CD4-positive, alpha-beta memory T cell (primary cell): Measurements from ENCODE around the gene ZDHHC24. TPM values are rescaled to one million over a fixed set of nuclear protein-coding genes. Genes with fewer than 3 reads are reported as not detected.
"Not testable (repeated sequence)": the region's sequence is repeated elsewhere in the genome, so short reads cannot be mapped to it uniquely, and the experiment has no call there.

Experiments
- CTCF ChIA-PET: fragments of 350-600 bp; sonication (Branson Sonifier 250); formaldehyde crosslinking; loops from one replicate; lab custom pipeline; 2021; ENCODE audit warnings: inconsistent platforms; ENCODE audit not compliant: partially characterized antibody; lab: Charles Lee
- POLR2A ChIA-PET: fragments of 350-600 bp; sonication (Branson Sonifier 250); formaldehyde crosslinking; loops from one replicate; lab custom pipeline; 2021; ENCODE audit not compliant: partially characterized antibody; lab: Charles Lee
- DNase-seq, 5 donors: peaks; one replicate each; pipeline versions ENCODE4 v3.0.0 to v3.0.0-alpha.2; 2020 to 2022; ENCODE audit warnings: mixed read lengths in 1 of 5
- H3K27ac ChIP-seq: one replicate; pipeline ENCODE4 v1.7.0; 2013; ENCODE audit warnings: low read depth, low read length
- H3K27me3 ChIP-seq: 2 replicates; pipeline ENCODE4 v1.7.0; 2013; ENCODE audit warnings: mild to moderate bottlenecking, low read length, moderate library complexity; ENCODE audit not compliant: insufficient read depth
- H3K36me3 ChIP-seq: 2 replicates; pipeline ENCODE4 v1.7.0; 2013; ENCODE audit warnings: mild to moderate bottlenecking, low read length, moderate library complexity; ENCODE audit not compliant: insufficient read depth
- H3K4me1 ChIP-seq: 2 replicates; pipeline ENCODE4 v1.7.0; 2013; ENCODE audit warnings: mild to moderate bottlenecking, low read length, moderate library complexity; ENCODE audit not compliant: insufficient read depth
- H3K4me3 ChIP-seq, 2 donors: one replicate each; pipeline ENCODE4 v1.7.0; 2013; ENCODE audit warnings: low read length in 2 of 2, mild to moderate bottlenecking in 1 of 2
- H3K9me3 ChIP-seq, 2 donors: one replicate each; pipeline ENCODE4 v1.7.0; 2013; ENCODE audit warnings: low read length in 2 of 2, control low read depth in 1 of 2; ENCODE audit not compliant: control insufficient read depth in 1 of 2
- H3K27ac Mint-ChIP-seq, 7 donors: one replicate each; pipeline ENCODE4 v1.8.0; 2020 to 2021; ENCODE audit warnings: mixed read lengths in 7 of 7, mild to moderate bottlenecking in 6 of 7, inconsistent platforms in 3 of 7, moderate library complexity in 3 of 7
- H3K27me3 Mint-ChIP-seq, 2 donors: one replicate each; pipeline ENCODE4 v1.8.0; 2020 to 2021; ENCODE audit warnings: mixed read lengths in 2 of 2
- H3K36me3 Mint-ChIP-seq, 2 donors: one replicate each; pipeline ENCODE4 v1.8.0; 2020 to 2021; ENCODE audit warnings: mixed read lengths in 2 of 2, inconsistent platforms in 1 of 2, mild to moderate bottlenecking in 1 of 2
- H3K4me1 Mint-ChIP-seq, 4 donors: one replicate each; pipeline ENCODE4 v1.8.0; 2020 to 2021; ENCODE audit warnings: mixed read lengths in 4 of 4, mild to moderate bottlenecking in 1 of 4
- H3K4me3 Mint-ChIP-seq, 8 donors: one replicate each; pipeline ENCODE4 v1.8.0; 2020 to 2021; ENCODE audit warnings: mixed read lengths in 8 of 8, mild to moderate bottlenecking in 7 of 8, moderate library complexity in 6 of 8, inconsistent platforms in 3 of 8
- H3K9me3 Mint-ChIP-seq, 8 donors: one replicate each; pipeline ENCODE4 v1.8.0; 2020 to 2021; ENCODE audit warnings: mixed read lengths in 8 of 8, mild to moderate bottlenecking in 5 of 8, inconsistent platforms in 3 of 8, moderate library complexity in 1 of 8
- intact Hi-C: fragments of 100-400 bp; cut with micrococcal nuclease; formaldehyde crosslinking; loops from one replicate; pipeline ENCODE4 v1.15.1; 2023
- polyA plus RNA-seq, 2 donors: library from polyadenylated mRNA; unstranded; fragments of 300-500 nt; fragmentation: Illumina TruSeq; gene quantifications; one replicate each; pipeline ENCODE4 v1.2.3, GENCODE V29; 2021
- total RNA-seq, 2 experiments: library from RNA; stranded (reverse); gene quantifications; one replicate each; pipeline ENCODE4 v1.2.3, GENCODE V29; 2021

Gene ZDHHC24
- total and polyA plus RNA-seq, 4 experiments from 2014 or later = 12.2 to 27.2 (median 19.8) TPM

GRCh38 chr11:66542362-66542761 lies 3.5 kb downstream of the ZDHHC24 start:
- intact Hi-C loops = no loop called here
- no peak overlapping the region for H3K4me3 ChIP-seq
- peaks cover 29 to 40% of the 10 kb centered on the region in 2 donors for H3K36me3 Mint-ChIP-seq
- peaks cover 35% of the 10 kb centered on the region for H3K4me1 ChIP-seq
- ChIA-PET CTCF (interaction anchor here (1.0 to 1.8 kb wide), 3 partner anchors 35 to 136 kb away, joined by 4 read pairs; partner anchors contain the start of gene RBM4B), POLR2A (interaction anchor here (1.4 to 1.9 kb wide), 3 partner anchors 74 to 135 kb away, joined by 4 to 6 read pairs (median 5); partner anchors contain the start of genes RBM14, RBM4 and RBM4B)
- peak overlapping the region in 6 of 8 donors; percentile 19 to 55 (median 42) for H3K4me3 Mint-ChIP-seq
- H3K4me1 Mint-ChIP-seq = peaks cover 22 to 52% (median 34%) of the 10 kb centered on the region in 4 donors
- H3K27ac Mint-ChIP-seq = peak overlapping the region; percentile 19 to 94 (median 82)
- no peak overlapping the region for H3K27ac ChIP-seq
- H3K27me3 Mint-ChIP-seq = no peaks in the 10 kb centered on the region
- H3K9me3 Mint-ChIP-seq = no peaks in the 10 kb centered on the region
- no peaks in the 10 kb centered on the region for H3K9me3 ChIP-seq
- no peaks in the 10 kb centered on the region for H3K27me3 ChIP-seq
- DNase-seq = no peak
- H3K36me3 ChIP-seq = no peaks in the 10 kb centered on the region

GRCh38 chr11:66541892-66542291 lies 4.0 kb downstream of the ZDHHC24 start:
- no peak overlapping the region for H3K4me3 ChIP-seq
- no peak for DNase-seq
- Mint-ChIP-seq H3K4me3 (peak overlapping the region in 3 of 8 donors; percentile 46 to 55 (median 50)), H3K27me3 (no peaks in the 10 kb centered on the region), H3K4me1 (peaks cover 22 to 51% (median 34%) of the 10 kb centered on the region in 4 donors), H3K27ac (peak overlapping the region; percentile 42 to 94 (median 80)), H3K9me3 (no peaks in the 10 kb centered on the region), H3K36me3 (peaks cover 29 to 42% of the 10 kb centered on the region in 2 donors)
- intact Hi-C loops = no loop called here
- peaks cover 2% of the 10 kb centered on the region for H3K36me3 ChIP-seq
- ChIA-PET CTCF (interaction anchor here (1.0 to 1.8 kb wide), 3 partner anchors 36 to 137 kb away, joined by 4 read pairs; partner anchors contain the start of gene RBM4B), POLR2A (interaction anchor here (1.2 to 1.5 kb wide), 2 partner anchors 11 to 135 kb away, joined by 4 to 5 read pairs; partner anchors contain the start of gene RBM4B)
- H3K4me1 ChIP-seq = peaks cover 30% of the 10 kb centered on the region
- no peaks in the 10 kb centered on the region for H3K27me3 ChIP-seq
- H3K27ac ChIP-seq = no peak overlapping the region
- no peaks in the 10 kb centered on the region for H3K9me3 ChIP-seq

DNA sequence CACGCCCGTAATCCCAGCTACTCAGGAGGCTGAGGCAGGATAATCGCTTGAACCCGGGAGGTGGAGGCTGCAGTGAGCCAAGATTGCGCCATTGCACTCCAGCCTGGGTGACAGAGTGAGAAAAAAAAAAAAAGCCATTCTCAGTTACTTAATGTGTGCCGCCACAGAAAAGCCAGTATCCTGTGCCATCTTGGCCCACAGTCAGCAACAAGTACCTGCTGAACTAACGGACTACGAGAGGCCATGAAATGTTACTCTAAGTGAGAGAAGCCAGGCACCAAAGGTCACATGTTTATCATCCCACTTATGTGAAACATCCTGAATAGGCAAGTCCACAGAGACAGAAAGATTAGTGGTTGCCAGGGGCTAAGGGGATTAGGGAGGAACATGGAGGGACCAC lies 5.2 kb downstream of the ZDHHC24 start:
- H3K4me3 Mint-ChIP-seq, POLR2A ChIA-PET: not testable (repeated sequence)
- H3K36me3 Mint-ChIP-seq = peaks cover 33 to 48% of the 10 kb centered on the region in 2 donors

DNA sequence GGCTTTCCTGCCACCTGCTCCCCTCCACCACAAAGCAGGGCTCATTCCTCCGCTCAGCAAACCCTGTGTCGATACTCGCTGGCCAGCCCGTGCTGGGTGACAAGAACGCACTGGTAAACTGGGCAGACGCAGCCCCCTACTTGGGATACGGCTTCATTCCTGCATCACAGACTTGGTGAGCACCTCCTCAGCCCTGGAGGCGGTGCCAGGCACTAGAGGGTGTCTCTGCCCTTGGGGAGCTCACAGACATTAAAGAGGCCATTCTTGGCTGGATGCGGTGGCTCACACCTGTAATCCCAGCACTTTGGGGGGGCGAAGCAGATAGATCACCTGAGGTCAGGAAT lies 6.0 kb downstream of the ZDHHC24 start:
- Mint-ChIP-seq H3K4me1 (peaks cover 18 to 35% (median 26%) of the 10 kb centered on the region in 4 donors), H3K36me3 (peaks cover 34 to 49% of the 10 kb centered on the region in 2 donors), H3K4me3 (no peak overlapping the region), H3K27me3 (no peaks in the 10 kb centered on the region), H3K9me3 (no peaks in the 10 kb centered on the region), H3K27ac (no peak overlapping the region)
- POLR2A ChIA-PET = interaction anchor here (0.8 kb wide), 1 partner anchor 29 kb away, joined by 3 read pairs; the partner anchor contains the start of gene CTSF
- no peak overlapping the region for H3K27ac ChIP-seq
- no peaks in the 10 kb centered on the region for H3K9me3 ChIP-seq
- H3K36me3 ChIP-seq = peaks cover 3% of the 10 kb centered on the region
- intact Hi-C loops = no loop called here
- peaks cover 18% of the 10 kb centered on the region for H3K4me1 ChIP-seq
- H3K4me3 ChIP-seq = no peak overlapping the region
- CTCF ChIA-PET = no interaction called here
- no peak for DNase-seq
- H3K27me3 ChIP-seq = no peaks in the 10 kb centered on the region

More for the DNA sequence above, 5.2 kb downstream of the ZDHHC24 start:
- H3K4me3 ChIP-seq, CTCF ChIA-PET, H3K27me3 ChIP-seq, H3K27ac ChIP-seq, intact Hi-C loops, DNase-seq, H3K9me3 Mint-ChIP-seq, H3K27me3 Mint-ChIP-seq, H3K9me3 ChIP-seq, H3K36me3 ChIP-seq: not testable (repeated sequence)
- Mint-ChIP-seq H3K27ac (peak overlapping the region in 1 of 7 donors; percentile 65), H3K4me1 (peaks cover 21 to 43% (median 30%) of the 10 kb centered on the region in 4 donors)
- H3K4me1 ChIP-seq = peaks cover 24% of the 10 kb centered on the region

GRCh38 chr11:66539170-66539869 lies 6.5 kb downstream of the ZDHHC24 start:
- Histone ChIP-seq H3K4me3 (no peak overlapping the region), H3K27me3 (no peaks in the 10 kb centered on the region), H3K27ac (no peak overlapping the region), H3K36me3 (peaks cover 3% of the 10 kb centered on the region), H3K4me1 (peaks cover 12% of the 10 kb centered on the region), H3K9me3 (no peaks in the 10 kb centered on the region)
- CTCF ChIA-PET = no interaction called here
- H3K4me1 Mint-ChIP-seq = peaks cover 17 to 30% (median 24%) of the 10 kb centered on the region in 4 donors
- peak overlapping the region in 1 of 7 donors; percentile 22 for H3K27ac Mint-ChIP-seq
- no peak overlapping the region for H3K4me3 Mint-ChIP-seq
- POLR2A ChIA-PET = interaction anchor here (0.8 to 1.6 kb wide), 2 partner anchors 29 to 99 kb away, joined by 3 to 4 read pairs; partner anchors contain the start of genes CTSF and RBM4
- DNase-seq = no peak
- intact Hi-C loops = no loop called here
- no peaks in the 10 kb centered on the region for H3K27me3 Mint-ChIP-seq
- H3K9me3 Mint-ChIP-seq = no peaks in the 10 kb centered on the region
- H3K36me3 Mint-ChIP-seq = peaks cover 34 to 49% of the 10 kb centered on the region in 2 donors

DNA sequence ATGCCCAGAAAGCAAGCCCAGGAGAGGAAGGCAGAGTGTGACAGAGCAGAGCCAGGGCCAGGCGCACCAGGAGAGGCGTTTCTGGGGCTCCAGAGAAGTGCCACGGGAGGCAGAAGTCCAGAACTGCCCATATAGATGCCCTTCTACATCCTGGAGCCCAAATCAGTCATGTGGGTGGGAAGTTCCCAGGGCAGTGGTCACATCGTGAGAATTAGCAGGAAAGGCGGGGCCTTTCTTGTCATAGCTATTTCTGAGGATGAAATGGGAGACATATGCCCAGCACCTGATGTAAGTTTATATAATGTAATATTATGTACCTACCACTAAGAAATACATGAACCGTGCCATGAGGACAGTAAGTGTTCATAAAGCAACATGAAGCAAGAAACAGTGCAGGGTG lies 13.1 kb downstream of the ZDHHC24 start:
- no peak overlapping the region for H3K4me3 Mint-ChIP-seq
- H3K27me3 ChIP-seq = no peaks in the 10 kb centered on the region
- CTCF ChIA-PET = interaction anchor here (1.3 kb wide), 1 partner anchor 22 kb away, joined by 3 read pairs; the partner anchor contains the start of gene BBS1
- H3K36me3 Mint-ChIP-seq = peaks cover 20 to 32% of the 10 kb centered on the region in 2 donors
- H3K36me3 ChIP-seq = peaks cover 6% of the 10 kb centered on the region
- H3K27ac Mint-ChIP-seq = peak overlapping the region in 5 of 7 donors; percentile 23 to 80 (median 37)
- POLR2A ChIA-PET = interaction anchor here (1.3 kb wide), 1 partner anchor 13 kb away, joined by 3 read pairs; the partner anchor contains the start of gene ZDHHC24
- no peaks in the 10 kb centered on the region for H3K4me1 ChIP-seq
- peaks cover 0 to 5% (median 1%) of the 10 kb centered on the region in 4 donors for H3K4me1 Mint-ChIP-seq
- H3K9me3 ChIP-seq = no peaks in the 10 kb centered on the region
- DNase-seq = no peak
- no peaks in the 10 kb centered on the region for H3K9me3 Mint-ChIP-seq
- intact Hi-C loops = no loop called here
- H3K27me3 Mint-ChIP-seq = no peaks in the 10 kb centered on the region
- no peak overlapping the region for H3K4me3 ChIP-seq
- no peak overlapping the region for H3K27ac ChIP-seq

- no peaks in the 10 kb centered on the region for H3K9me3 Mint-ChIP-seq
These were observed 14.0 kb downstream of the ZDHHC24 start for GRCh38 chr11:66531841-66532240.

More at GRCh38 chr11:66531841-66532240, 14.0 kb downstream of the ZDHHC24 start:
- intact Hi-C loops = no loop called here
- Mint-ChIP-seq H3K4me1 (peaks cover 0 to 5% (median 1%) of the 10 kb centered on the region in 4 donors), H3K36me3 (peaks cover 22 to 30% of the 10 kb centered on the region in 2 donors), H3K4me3 (no peak overlapping the region), H3K27ac (peak overlapping the region in 2 of 7 donors; percentile 15 to 37), H3K27me3 (no peaks in the 10 kb centered on the region)
- Histone ChIP-seq H3K4me1 (no peaks in the 10 kb centered on the region), H3K27ac (no peak overlapping the region), H3K9me3 (no peaks in the 10 kb centered on the region), H3K4me3 (no peak overlapping the region), H3K36me3 (peaks cover 4% of the 10 kb centered on the region), H3K27me3 (no peaks in the 10 kb centered on the region)
- ChIA-PET POLR2A (no interaction called here), CTCF (interaction anchor here (1.3 kb wide), 1 partner anchor 21 kb away, joined by 3 read pairs; the partner anchor contains the start of gene BBS1)
- no peak for DNase-seq
